Esophagus muscularis mucosa (tissue), 4 donors: ENCODE results near the gene GALP.

ENCODE experiments used
- CTCF ChIP-seq, 3 experiments: fragments of 200-600 bp in 2 of 3; fragments of 450-650 bp in 1 of 3; sonication (generic) in 2 of 3; IDR thresholded peaks; one replicate each; pipeline ENCODE4 v1.5.1; 2017 to 2019; ENCODE audit warnings: antibody characterized with exemption in 3 of 3, mild to moderate bottlenecking in 2 of 3, moderate library complexity in 1 of 3
- EP300 ChIP-seq: sonication (generic); formaldehyde crosslinking; IDR thresholded peaks from one replicate; pipeline ENCODE4 v1.6.1; 2017; ENCODE audit warnings: antibody characterized with exemption
- POLR2A ChIP-seq: fragments of 450-650 bp; IDR thresholded peaks from one replicate; pipeline ENCODE4 v1.6.1; 2017; ENCODE audit warnings: antibody characterized with exemption, moderate library complexity, mild to moderate bottlenecking, low read depth

GRCh38 chr19:56222901-56223300 is 47.1 kb downstream of the GALP start:
- TF ChIP-seq CTCF (IDR thresholded peaks at IDR 0.05) (no peak), EP300 (no peak), POLR2A (no peak)
